ENCODE measurements around the gene NPVF. TPM values are rescaled to one million over a fixed set of nuclear protein-coding genes. Genes with fewer than 3 reads are reported as not detected.

Gene NPVF
- polyA plus RNA-seq, 2 of the 4 experiments (the other 2 are of a cell fraction), result not detected

- Histone ChIP-seq H3K9me3 (no peaks in the 10 kb centered on the region), H3K4me1 (0 out of 3 replicates have a peak, but pooled peaks cover 4% of the 10 kb centered on the region), H3K4me2 (peak overlapping the region; percentile 93), H3K4me3 (peak overlapping the region; percentile 80), H3K27ac (peak overlapping the region; percentile 84 to 95; a peak in 5 of 6 replicates)
- no peak for TF ChIP-seq POLR2A (IDR thresholded peaks at IDR 0.05; ENCODE audit: low read length)
- no peak for TF ChIP-seq RARB (CRISPR knock-in tag; IDR thresholded peaks at IDR 0.05)
- TF ChIP-seq E2F6 (IDR thresholded peaks at IDR 0.05; ENCODE audit: borderline replicate concordance, low read depth), result no peak
- TF ChIP-seq GATA3 (IDR thresholded peaks at IDR 0.05; ENCODE audit: borderline replicate concordance), result no peak
- no peak for TF ChIP-seq PHF8 (IDR thresholded peaks at IDR 0.05; ENCODE audit: borderline replicate concordance, low read depth)
- no peak for TF ChIP-seq FOSB (CRISPR knock-in tag; IDR thresholded peaks at IDR 0.05)
- TF ChIP-seq HDAC2 (IDR thresholded peaks at IDR 0.05), result no peak
- TF ChIP-seq NFE2L2 (conservative IDR thresholded peaks at IDR 0.05; ENCODE audit: low read length), result no peak
- no peak for TF ChIP-seq SREBF2 (IDR thresholded peaks at IDR 0.05)
- TF ChIP-seq EHF (CRISPR knock-in tag; IDR thresholded peaks at IDR 0.05), result no peak
- TF ChIP-seq FOXS1 (CRISPR knock-in tag; IDR thresholded peaks at IDR 0.05), result no peak
- TF ChIP-seq ELK1 (IDR thresholded peaks at IDR 0.05; ENCODE audit: low read depth, low read length), result no peak
- no peak for TF ChIP-seq ZFP36 (IDR thresholded peaks at IDR 0.05; ENCODE audit: borderline replicate concordance, partially characterized antibody)
- TF ChIP-seq SMC3 (IDR thresholded peaks at IDR 0.05), result no peak
- TF ChIP-seq BHLHE40 (IDR thresholded peaks at IDR 0.05; ENCODE audit: low read depth, low read length), result no peak
- TF ChIP-seq EHMT2 (IDR thresholded peaks at IDR 0.05; ENCODE audit: low read depth), result no peak
- no peak for TF ChIP-seq HOXB13 (CRISPR knock-in tag; IDR thresholded peaks at IDR 0.05; ENCODE audit: low read depth)
- TF ChIP-seq RNF2 (IDR thresholded peaks at IDR 0.05; ENCODE audit: borderline replicate concordance, low read depth), result no peak
- TF ChIP-seq JUNB (IDR thresholded peaks at IDR 0.05), result no peak
- WGBS (ENCODE audit: missing lambda C conversion rate), result 93% methylated on average over 9 of the region's 9 CpGs
- FAIRE-seq (no peak), ATAC-seq (no peak), DNase-seq (ENCODE audit: low read depth in 1 of 2, low spot score in 1 of 2) (peak in 1 of 2 experiments; percentile 4)
- POLR2A ChIA-PET, result interaction anchor here (0.6 to 1.6 kb wide), 2 partner anchors 29 to 54 kb away, joined by 4 to 11 read pairs; partner anchors contain the start of gene CYCS
- CTCF ChIA-PET, result interaction anchor here (0.9 to 1.7 kb wide), 4 partner anchors 9 to 49 kb away, joined by 3 to 10 read pairs (median 6); no protein-coding TSS in a partner anchor
Measured at GRCh38 chr7:25179325-25179724, 49.0 kb downstream of the NPVF start.

Small RNA genes lying within 50 kb of the gene (small RNA-seq; reads per million reads assigned to genes)
- gene RF00012, result 0 reads per million in 6 experiments

Other genes starting within 250 kb of the NPVF start
- 17.4 and 17.8 TPM in 2 replicates for gene OSBPL3, start 248.3 kb downstream of the NPVF start, polyA plus RNA-seq (2011; rRNA removed)
- gene OSBPL3, start 248.3 kb downstream of the NPVF start, polyA plus RNA-seq (2017; fragmentation: RNase III; extraction: RNeasy Plus Mini Kit Qiagen cat#74134 plus additional on column Dnase treatment), result 10.9 to 13.0 TPM (median 13.0 TPM) in 3 replicates
- gene CYCS, start 103.2 kb downstream of the NPVF start, polyA plus RNA-seq (2011; rRNA removed), result 196 and 235 TPM in 2 replicates
- gene CYCS, start 103.2 kb downstream of the NPVF start, polyA plus RNA-seq (2017; fragmentation: RNase III; extraction: RNeasy Plus Mini Kit Qiagen cat#74134 plus additional on column Dnase treatment), result 253 to 304 TPM (median 256 TPM) in 3 replicates